ENCODE data around the gene PPARG.

DNA sequence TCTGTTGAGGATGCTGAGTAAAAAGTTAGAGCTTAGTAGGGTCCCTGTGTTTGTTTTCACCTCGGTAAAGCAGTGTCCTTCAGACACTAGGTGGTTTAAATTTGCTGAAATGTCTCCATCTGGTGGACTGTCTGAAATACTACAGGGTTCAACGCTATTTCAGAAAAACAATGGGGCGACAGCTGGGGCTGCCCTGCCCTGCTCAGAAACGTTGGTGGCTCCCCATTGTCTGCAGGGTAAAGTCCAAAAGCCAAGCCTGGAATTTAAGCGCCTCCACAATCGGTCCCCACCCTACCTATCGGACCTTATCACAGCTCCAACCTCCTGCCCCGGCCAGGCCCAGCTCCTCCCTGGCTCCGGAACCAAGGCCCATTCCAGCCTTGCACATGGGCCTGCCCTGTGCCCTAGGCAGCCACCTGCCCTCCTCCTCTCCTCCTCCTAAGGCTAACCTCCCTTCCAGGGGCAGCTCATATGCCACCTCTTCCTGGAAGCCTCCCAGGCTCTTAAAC lies 191.1 kb downstream of the PPARG start:
- TF ChIP-seq POLR2A (IDR thresholded peaks at IDR 0.05) (no peak), EP300 (IDR thresholded peaks at IDR 0.05) (no peak)
- TF ChIP-seq, protein P1, sequence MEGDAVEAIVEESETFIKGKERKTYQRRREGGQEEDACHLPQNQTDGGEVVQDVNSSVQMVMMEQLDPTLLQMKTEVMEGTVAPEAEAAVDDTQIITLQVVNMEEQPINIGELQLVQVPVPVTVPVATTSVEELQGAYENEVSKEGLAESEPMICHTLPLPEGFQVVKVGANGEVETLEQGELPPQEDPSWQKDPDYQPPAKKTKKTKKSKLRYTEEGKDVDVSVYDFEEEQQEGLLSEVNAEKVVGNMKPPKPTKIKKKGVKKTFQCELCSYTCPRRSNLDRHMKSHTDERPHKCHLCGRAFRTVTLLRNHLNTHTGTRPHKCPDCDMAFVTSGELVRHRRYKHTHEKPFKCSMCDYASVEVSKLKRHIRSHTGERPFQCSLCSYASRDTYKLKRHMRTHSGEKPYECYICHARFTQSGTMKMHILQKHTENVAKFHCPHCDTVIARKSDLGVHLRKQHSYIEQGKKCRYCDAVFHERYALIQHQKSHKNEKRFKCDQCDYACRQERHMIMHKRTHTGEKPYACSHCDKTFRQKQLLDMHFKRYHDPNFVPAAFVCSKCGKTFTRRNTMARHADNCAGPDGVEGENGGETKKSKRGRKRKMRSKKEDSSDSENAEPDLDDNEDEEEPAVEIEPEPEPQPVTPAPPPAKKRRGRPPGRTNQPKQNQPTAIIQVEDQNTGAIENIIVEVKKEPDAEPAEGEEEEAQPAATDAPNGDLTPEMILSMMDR (IDR thresholded peaks at IDR 0.05): peak; percentile 74 to 83 (median 80)
